ENCODE measurements around the gene CFAP54. TPM values are rescaled to one million over a fixed set of nuclear protein-coding genes. Genes with fewer than 3 reads are reported as not detected.

Gene CFAP54
- under 1 TPM in 1 of 2 donors, not detected in 1; 0.28 TPM for total RNA-seq

GRCh38 chr12:96489392-96490056 is at the start of gene CFAP54:
TSS of gene CFAP54 (plus strand) at chr12:96489577. CDS start at chr12:96489610, 33 bp downstream.
- Histone ChIP-seq H3K4me1 (peaks cover 0 to 4% of the 10 kb centered on the region in 2 donors), H3K4me3 (peak within 1 kb of the TSS; percentile 49 to 68), H3K9me3 (no peaks in the 10 kb centered on the region), H3K36me3 (no peaks in the 10 kb centered on the region), H3K27ac (peak within 1 kb of the TSS in 1 of 2 donors; percentile 45), H3K27me3 (no peaks in the 10 kb centered on the region)
- DNase-seq (ENCODE audit: low spot score) = peak; percentile 97
- peak; percentile 83 to 86 for TF ChIP-seq CTCF (IDR thresholded peaks at IDR 0.05)

- H3K27me3 ChIP-seq = no peaks in the 10 kb centered on the region
- DNase-seq (ENCODE audit: low spot score) = no peak
- H3K4me1 ChIP-seq = no peaks in the 10 kb centered on the region
- no peak for TF ChIP-seq CTCF (IDR thresholded peaks at IDR 0.05)
- H3K4me3 ChIP-seq = no peak overlapping the region
- H3K36me3 ChIP-seq = no peaks in the 10 kb centered on the region
- no peaks in the 10 kb centered on the region for H3K9me3 ChIP-seq
- H3K27ac ChIP-seq = no peak overlapping the region
Observed at GRCh38 chr12:96441816-96442215, 47.6 kb upstream of the CFAP54 start.

GRCh38 chr12:96442906-96443305 is 46.5 kb upstream of the CFAP54 start:
- H3K4me3 ChIP-seq = no peak overlapping the region
- H3K27me3 ChIP-seq = no peaks in the 10 kb centered on the region
- no peak overlapping the region for H3K27ac ChIP-seq
- DNase-seq (ENCODE audit: low spot score) = no peak
- H3K36me3 ChIP-seq = no peaks in the 10 kb centered on the region
- H3K9me3 ChIP-seq = no peaks in the 10 kb centered on the region
- H3K4me1 ChIP-seq = no peaks in the 10 kb centered on the region
- no peak for TF ChIP-seq CTCF (IDR thresholded peaks at IDR 0.05)

- no peaks in the 10 kb centered on the region for H3K36me3 ChIP-seq
- no peak overlapping the region for H3K27ac ChIP-seq
- no peak overlapping the region for H3K4me3 ChIP-seq
- TF ChIP-seq CTCF (IDR thresholded peaks at IDR 0.05) = no peak
- H3K9me3 ChIP-seq = no peaks in the 10 kb centered on the region
- no peaks in the 10 kb centered on the region for H3K27me3 ChIP-seq
- DNase-seq (ENCODE audit: low spot score) = no peak
- H3K4me1 ChIP-seq = no peaks in the 10 kb centered on the region
Observed at GRCh38 chr12:96444399-96444798, 45.0 kb upstream of the CFAP54 start.

GRCh38 chr12:96445691-96446583 is 43.4 kb upstream of the CFAP54 start:
- H3K4me1 ChIP-seq = no peaks in the 10 kb centered on the region
- no peaks in the 10 kb centered on the region for H3K9me3 ChIP-seq
- no peak for DNase-seq (ENCODE audit: low spot score)
- H3K4me3 ChIP-seq = no peak overlapping the region
- no peak for TF ChIP-seq CTCF (IDR thresholded peaks at IDR 0.05)
- peak overlapping the region; percentile 44 to 73 for H3K27ac ChIP-seq
- no peaks in the 10 kb centered on the region for H3K27me3 ChIP-seq
- H3K36me3 ChIP-seq = no peaks in the 10 kb centered on the region

Data from right atrium auricular region (tissue), 2 donors.